ENCODE measurements around the gene ANKRD44. TPM values are rescaled to one million over a fixed set of nuclear protein-coding genes. Genes with fewer than 3 reads are reported as not detected.

Gene ANKRD44
- total and polyA plus RNA-seq, 2 of the 8 experiments (the other 6 are each of a cell fraction or from before 2014, with no cell fraction given): 1.2 to 1.3 TPM

DNA sequence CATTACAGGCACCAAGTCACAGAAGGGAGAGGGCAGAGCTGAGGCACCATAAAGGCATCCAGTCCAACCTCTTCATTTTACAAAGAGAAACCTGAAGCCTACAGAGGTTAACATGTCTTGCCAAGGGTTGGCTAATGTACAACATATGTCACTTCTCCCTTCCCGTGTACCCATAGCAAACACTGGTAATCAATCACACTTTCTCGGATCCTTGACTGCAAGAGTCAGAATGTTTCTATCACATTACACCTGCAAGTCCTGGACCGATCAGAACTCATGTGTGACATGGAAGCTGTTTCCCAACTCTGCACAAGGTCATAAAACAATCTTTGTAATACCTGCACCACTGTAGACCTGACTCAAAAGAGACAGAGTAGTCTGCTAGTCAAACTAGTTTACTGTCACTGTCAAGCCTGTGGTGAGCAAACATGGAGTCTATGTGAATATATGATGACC, 6.0 kb downstream of the ANKRD44 start:
- H3K79me1 ChIP-seq (ENCODE audit: low read depth, low read length): no peaks in the 10 kb centered on the region
- H3K23me2 ChIP-seq (ENCODE audit: low read depth, low read length): peaks cover under 1% of the 10 kb centered on the region; the same call in 1 of the 2 replicates
- no peak overlapping the region for H4K8ac ChIP-seq (ENCODE audit: extremely low read depth, insufficient read depth, low read length)
- POLR2A ChIA-PET (ENCODE audit: partially characterized antibody): no interaction called here
- H2BK120ac ChIP-seq (replicated peaks; ENCODE audit: low read depth, low read length): no peak overlapping the region
- H3K18ac ChIP-seq (ENCODE audit: extremely low read depth, low read length): no peak overlapping the region
- no peak overlapping the region for H2AFZ ChIP-seq (ENCODE audit: low read length)
- TF ChIP-seq USF2 (IDR thresholded peaks at IDR 0.05; ENCODE audit: low read length): no peak
- TF ChIP-seq FOSL1 (IDR thresholded peaks at IDR 0.05; ENCODE audit: insufficient read depth, low read depth, low read length): no peak
- no peak for TF ChIP-seq SRF (IDR thresholded peaks at IDR 0.05; ENCODE audit: low read depth, low read length)
- TF ChIP-seq EGR1 (IDR thresholded peaks at IDR 0.05; ENCODE audit: borderline replicate concordance, low read depth, low read length): no peak
- TF ChIP-seq SAP30 (IDR thresholded peaks at IDR 0.05; ENCODE audit: insufficient read depth, insufficient replicate concordance, low read length): no peak
- no peak for TF ChIP-seq BRCA1 (IDR thresholded peaks at IDR 0.05; ENCODE audit: low read depth, low read length)
- no peak for TF ChIP-seq SP1 (IDR thresholded peaks at IDR 0.05; ENCODE audit: low read depth, low read length)
- TF ChIP-seq CTBP2 (IDR thresholded peaks at IDR 0.05; ENCODE audit: borderline replicate concordance, insufficient read depth, insufficient read length, low read length): no peak
- H4K5ac ChIP-seq (ENCODE audit: insufficient read length, low read depth, low read length): no peak overlapping the region
- H3K79me2 ChIP-seq (ENCODE audit: control insufficient read depth in 1 of 2, insufficient read depth in 2 of 2, low read length in 2 of 2): no peaks in the 10 kb centered on the region
- no peak overlapping the region for H4K91ac ChIP-seq (replicated peaks; ENCODE audit: insufficient read length, low read length)
- H3K9ac ChIP-seq (replicated peaks in 1 of 4; ENCODE audit: extremely low read depth in 1 of 4, low read depth in 3 of 4, low read length in 3 of 4): no peak overlapping the region
- H2BK20ac ChIP-seq (ENCODE audit: low read length): no peak overlapping the region
- no peak overlapping the region for H2BK15ac ChIP-seq (ENCODE audit: low read length)
- DNase-seq (ENCODE audit: low read depth in 1 of 2, low spot score in 2 of 2) (no peak), FAIRE-seq (no peak)
- WGBS, 2 experiments (ENCODE audit: extremely low coverage in 1 of 2, insufficient coverage in 1 of 2, insufficient read length in 1 of 2, insufficient replicate concordance in 2 of 2, low coverage in 1 of 2, low lambda C conversion rate in 2 of 2, missing lambda C conversion rate in 1 of 2): 88% methylated on average over 3 of the region's 3 CpGs; no CpG with 5 or more reads in 1 of the 2 experiments
- no peak overlapping the region for H3K27ac ChIP-seq (ENCODE audit: low read depth, low read length)
- no peak overlapping the region for H2BK12ac ChIP-seq (ENCODE audit: low read depth, low read length)
- no peak overlapping the region for H3K56ac ChIP-seq (replicated peaks; ENCODE audit: insufficient read length, low read depth, low read length)
- no peaks in the 10 kb centered on the region for H3K36me3 ChIP-seq (ENCODE audit: control insufficient read depth in 2 of 4, insufficient read depth in 4 of 4, low read length in 3 of 4)
- H3K4me3 ChIP-seq (ENCODE audit: extremely low read depth in 1 of 4, insufficient read depth in 2 of 4, low read depth in 3 of 4, low read length in 4 of 4): no peak overlapping the region
- H2BK5ac ChIP-seq (ENCODE audit: low read depth, low read length): no peak overlapping the region
- H2AK5ac ChIP-seq (ENCODE audit: low read depth, low read length): no peak overlapping the region
- H3K4ac ChIP-seq (replicated peaks; ENCODE audit: insufficient read length, low read depth, low read length): no peak overlapping the region
- H3K9me3 ChIP-seq (ENCODE audit: insufficient read depth in 2 of 2, low read depth in 1 of 2, low read length in 1 of 2): no peaks in the 10 kb centered on the region
- H4K20me1 ChIP-seq (replicated peaks in 1 of 2; ENCODE audit: control insufficient read depth in 1 of 2, insufficient read depth in 2 of 2, low read length in 2 of 2): no peaks in the 10 kb centered on the region
- H3K4me2 ChIP-seq (ENCODE audit: insufficient read depth in 1 of 2, low read depth in 2 of 2, low read length in 2 of 2): no peak overlapping the region
- peaks cover 0 to under 1% (median 0%) of the 10 kb centered on the region in 4 experiments; a peak in 2 of 7 replicates for H3K4me1 ChIP-seq (replicated peaks in 1 of 4; ENCODE audit: control insufficient read depth in 3 of 4, insufficient read depth in 4 of 4, low read length in 3 of 4)
- H3K27me3 ChIP-seq (replicated peaks in 1 of 4; ENCODE audit: control insufficient read depth in 3 of 4, extremely low read depth in 1 of 4, insufficient read depth in 3 of 4, low read length in 3 of 4): peaks cover 5 to 12% (median 9%) of the 10 kb centered on the region in 4 experiments; a peak in 6 of 7 replicates
- no peak overlapping the region for H3K14ac ChIP-seq (ENCODE audit: insufficient read length)
- no peak overlapping the region for H3K23ac ChIP-seq (ENCODE audit: insufficient read length)
- CTCF ChIA-PET (ENCODE audit: partially characterized antibody): interaction anchor here (1.2 to 3.0 kb wide), 2 partner anchors 27 to 136 kb away, joined by 5 to 7 read pairs; no protein-coding TSS in a partner anchor

All from H1 (cell line).